Suprapubic skin (tissue), 3 donors: ENCODE measurements around the gene PRKN.

Source experiments
- CTCF ChIP-seq, 2 donors: fragments of 200-600 bp in 1 of 2; fragments of 450-650 bp in 1 of 2; sonication (generic) in 1 of 2; IDR thresholded peaks; one replicate each; pipeline ENCODE4 v1.5.1; 2016 to 2019; ENCODE audit warnings: antibody characterized with exemption in 2 of 2, mild to moderate bottlenecking in 1 of 2, moderate library complexity in 1 of 2
- EP300 ChIP-seq: sonication (generic); formaldehyde crosslinking; IDR thresholded peaks from one replicate; pipeline ENCODE4 v1.6.1; 2017; ENCODE audit warnings: antibody characterized with exemption

DNA sequence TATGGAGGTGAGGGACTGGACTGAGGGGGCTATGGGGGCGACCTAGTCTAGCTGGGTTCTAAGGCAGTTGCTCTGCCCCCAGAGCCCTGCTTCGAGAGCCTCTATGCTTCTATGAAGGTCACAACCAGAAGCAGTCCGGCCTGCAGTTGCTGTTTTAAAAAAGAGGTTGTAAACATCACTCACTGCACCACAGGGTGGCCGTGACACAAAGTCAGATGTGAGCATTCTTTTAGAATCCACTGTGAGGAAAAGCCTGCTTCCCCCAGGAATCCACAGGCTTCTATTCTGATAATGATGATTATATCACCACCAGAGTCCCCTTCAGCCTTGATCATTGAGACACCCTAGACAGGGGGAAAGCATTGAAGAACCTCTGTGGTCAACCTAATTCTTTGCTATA, 1224.0 kb downstream of the PRKN start:
- TF ChIP-seq CTCF (IDR thresholded peaks at IDR 0.05) (no peak), EP300 (no peak)
